CD14-positive monocyte (primary cell): ENCODE measurements around the gene PLEKHG1. TPM values are rescaled to one million over a fixed set of nuclear protein-coding genes. Genes with fewer than 3 reads are reported as not detected.

Experiments
- DNase-seq, 3 donors: peaks; one replicate each; pipeline ENCODE4 v3.0.0-alpha.2; 2011 to 2022
- H2AFZ ChIP-seq: 2 replicates; pipeline ENCODE4 v1.6.0; 2012; ENCODE audit warnings: mild to moderate bottlenecking, low read depth, low read length, inconsistent platforms; ENCODE audit not compliant: insufficient read depth, poor library complexity, severe bottlenecking
- H3K27ac ChIP-seq, 2 donors: 1 replicate in 1 of 2; 2 replicates in 1 of 2; pipeline ENCODE4 v1.5.1; 2012 to 2013; ENCODE audit warnings: low read length in 2 of 2, control low read depth in 1 of 2, inconsistent platforms in 1 of 2, low read depth in 1 of 2, mild to moderate bottlenecking in 1 of 2
- H3K27me3 ChIP-seq, 2 donors: one replicate each; pipeline versions ENCODE4 v1.6.0 to v1.6.1; 2011 to 2013; ENCODE audit warnings: low read length in 2 of 2; ENCODE audit not compliant: control insufficient read depth in 2 of 2, insufficient read depth in 2 of 2
- H3K36me3 ChIP-seq, 2 donors: replicated peaks in 1 of 2; 1 replicate in 1 of 2; 2 replicates in 1 of 2; pipeline versions ENCODE4 v1.5.1 to v1.6.1; 2012 to 2013; ENCODE audit warnings: low read length in 2 of 2, control low read depth in 1 of 2, inconsistent platforms in 1 of 2, mild to moderate bottlenecking in 1 of 2; ENCODE audit not compliant: insufficient read depth in 2 of 2, control insufficient read depth in 1 of 2
- H3K4me1 ChIP-seq, 2 donors: 1 replicate in 1 of 2; 2 replicates in 1 of 2; pipeline versions ENCODE4 v1.5.1 to v1.6.1; 2012 to 2013; ENCODE audit warnings: low read length in 2 of 2, control low read depth in 1 of 2, inconsistent platforms in 1 of 2, mild to moderate bottlenecking in 1 of 2, moderate library complexity in 1 of 2; ENCODE audit not compliant: insufficient read depth in 2 of 2, control insufficient read depth in 1 of 2
- H3K4me2 ChIP-seq: replicated peaks from 2 replicates; pipeline ENCODE3; 2012; ENCODE audit warnings: low read length, moderate library complexity, mild to moderate bottlenecking; ENCODE audit not compliant: poor library complexity, severe bottlenecking; ENCODE audit errors: extremely low read depth
- H3K4me3 ChIP-seq, 3 experiments: fragments of 200-600 bp in 1 of 3; sonication (generic) in 1 of 3; replicated peaks in 1 of 3; 1 replicate in 2 of 3; 2 replicates in 1 of 3; pipeline ENCODE4 v1.5.1; 2011 to 2013; ENCODE audit warnings: low read length in 3 of 3, mild to moderate bottlenecking in 3 of 3, control low read depth in 2 of 3, low read depth in 2 of 3, inconsistent platforms in 1 of 3, moderate library complexity in 1 of 3
- H3K79me2 ChIP-seq: 2 replicates; pipeline ENCODE4 v1.6.0; 2012; ENCODE audit warnings: mild to moderate bottlenecking, control low read depth, inconsistent platforms, low read length, moderate library complexity; ENCODE audit not compliant: insufficient read depth
- H3K9ac ChIP-seq: 2 replicates; pipeline ENCODE4 v1.6.0; 2017; ENCODE audit warnings: low read length, mild to moderate bottlenecking; ENCODE audit not compliant: insufficient read depth, poor library complexity, severe bottlenecking
- H3K9me3 ChIP-seq, 2 donors: replicated peaks in 1 of 2; 1 replicate in 1 of 2; 2 replicates in 1 of 2; pipeline versions ENCODE4 v1.5.1 to v1.6.1; 2012 to 2013; ENCODE audit warnings: low read length in 2 of 2, control low read depth in 1 of 2; ENCODE audit not compliant: control insufficient read depth in 1 of 2, insufficient read depth in 1 of 2
- H4K20me1 ChIP-seq: 2 replicates; pipeline ENCODE4 v1.6.0; 2012; ENCODE audit warnings: mild to moderate bottlenecking, low read length, control low read depth, moderate library complexity; ENCODE audit not compliant: insufficient read depth
- H3K27ac Mint-ChIP-seq, 7 donors: one replicate each; pipeline ENCODE4 v1.8.0; 2020; ENCODE audit warnings: mild to moderate bottlenecking in 7 of 7, mixed read lengths in 7 of 7, moderate library complexity in 6 of 7, inconsistent platforms in 2 of 7
- H3K27me3 Mint-ChIP-seq, 3 donors: one replicate each; pipeline ENCODE4 v1.8.0; 2021 to 2022; ENCODE audit warnings: low read depth in 3 of 3, mild to moderate bottlenecking in 3 of 3, mixed read lengths in 3 of 3, moderate library complexity in 3 of 3, inconsistent platforms in 1 of 3
- H3K36me3 Mint-ChIP-seq, 2 donors: one replicate each; pipeline ENCODE4 v1.8.0; 2020; ENCODE audit warnings: mixed read lengths in 2 of 2, inconsistent platforms in 1 of 2, mild to moderate bottlenecking in 1 of 2
- H3K4me1 Mint-ChIP-seq: one replicate; pipeline ENCODE4 v1.8.0; 2020; ENCODE audit warnings: mild to moderate bottlenecking, mixed read lengths
- H3K4me3 Mint-ChIP-seq, 2 donors: one replicate each; pipeline ENCODE4 v1.8.0; 2020; ENCODE audit warnings: mild to moderate bottlenecking in 2 of 2, mixed read lengths in 2 of 2, moderate library complexity in 1 of 2
- H3K9me3 Mint-ChIP-seq, 7 donors: one replicate each; pipeline ENCODE4 v1.8.0; 2020 to 2022; ENCODE audit warnings: mixed read lengths in 7 of 7, mild to moderate bottlenecking in 6 of 7, moderate library complexity in 6 of 7, inconsistent platforms in 2 of 7
- CTCF ChIP-seq: fragments of 200-600 bp; IDR thresholded peaks from one replicate; pipeline ENCODE4 v1.8.0; 2022; ENCODE audit warnings: antibody characterized with exemption, mild to moderate bottlenecking
- WGBS: methylation state at CpG from one replicate; pipeline ENCODE4 v1.1.5; 2013; ENCODE audit warnings: missing lambda C conversion rate; ENCODE audit not compliant: insufficient coverage; 5-methylcytosine and 5-hydroxymethylcytosine counted together
- intact Hi-C, 2 donors: fragments of 100-400 bp; cut with micrococcal nuclease; formaldehyde crosslinking; loops; one replicate each; pipeline versions ENCODE4 v1.15.0 to v1.15.1; 2023
- polyA plus RNA-seq, 3 donors: library from polyadenylated mRNA; depleted of rRNA in 1 of 3; unstranded in 2 of 3; stranded (reverse) in 1 of 3; fragments of 300-500 nt in 2 of 3; fragments of >200 nt in 1 of 3; fragmentation: Illumina TruSeq in 2 of 3; gene quantifications; 1 replicate in 2 of 3; 2 replicates in 1 of 3; pipeline ENCODE4 v1.2.3, GENCODE V29; 2012 to 2021

The PLEKHG1 gene
- polyA plus RNA-seq, 3 donors = 0.02 to 0.15 (median 0.08) TPM

- Histone ChIP-seq H3K36me3 (no peaks in the 10 kb centered on the region), H3K4me2 (no peak overlapping the region), H3K9me3 (no peaks in the 10 kb centered on the region), H3K4me3 (no peak overlapping the region), H3K9ac (no peak overlapping the region), H2AFZ (no peak overlapping the region), H3K79me2 (no peaks in the 10 kb centered on the region), H4K20me1 (no peaks in the 10 kb centered on the region), H3K4me1 (peaks cover 0 to 3% of the 10 kb centered on the region in 2 donors), H3K27me3 (peaks cover 4% of the 10 kb centered on the region in 2 donors), H3K27ac (no peak overlapping the region)
- Mint-ChIP-seq H3K9me3 (no peaks in the 10 kb centered on the region), H3K27ac (no peak overlapping the region), H3K27me3 (peaks cover 4 to 7% (median 5%) of the 10 kb centered on the region in 3 donors), H3K4me1 (peaks cover 3% of the 10 kb centered on the region), H3K36me3 (no peaks in the 10 kb centered on the region), H3K4me3 (no peak overlapping the region)
- intact Hi-C loops = no loop called here
- TF ChIP-seq CTCF = no peak
- 100% methylated on average over 3 of the region's 7 CpGs for WGBS
- no peak for DNase-seq
Measured at GRCh38 chr6:150640556-150641209, 41.0 kb downstream of the PLEKHG1 start.

GRCh38 chr6:150641398-150642139 lies 41.9 kb downstream of the PLEKHG1 start:
- Histone ChIP-seq H3K27me3 (peaks cover 4% of the 10 kb centered on the region in 2 donors), H3K4me1 (peaks cover 0 to 3% of the 10 kb centered on the region in 2 donors), H3K4me3 (no peak overlapping the region), H3K9me3 (no peaks in the 10 kb centered on the region), H3K79me2 (no peaks in the 10 kb centered on the region), H3K9ac (no peak overlapping the region), H2AFZ (no peak overlapping the region), H3K36me3 (no peaks in the 10 kb centered on the region), H3K27ac (no peak overlapping the region), H3K4me2 (no peak overlapping the region), H4K20me1 (no peaks in the 10 kb centered on the region)
- H3K27ac Mint-ChIP-seq = peak overlapping the region in 2 of 7 donors; percentile 8 to 47
- peak overlapping the region in 1 of 2 donors; percentile 26 for H3K4me3 Mint-ChIP-seq
- intact Hi-C loops = no loop called here
- no peaks in the 10 kb centered on the region for H3K9me3 Mint-ChIP-seq
- no CpG with 5 or more reads among the region's 6 CpGs for WGBS
- TF ChIP-seq CTCF = no peak
- peaks cover 3% of the 10 kb centered on the region for H3K4me1 Mint-ChIP-seq
- peaks cover 3 to 8% (median 7%) of the 10 kb centered on the region in 3 donors for H3K27me3 Mint-ChIP-seq
- peak in 1 of 3 donors; percentile 12 for DNase-seq
- no peaks in the 10 kb centered on the region for H3K36me3 Mint-ChIP-seq
